GM13977 (cell line): ENCODE data around the gene DNMT3B.

Experiments used
- DNase-seq: peaks from one replicate; pipeline ENCODE4 v3.0.0; 2012; ENCODE audit warnings: low spot score
- CTCF ChIP-seq: IDR thresholded peaks from 2 replicates; pipeline ENCODE4 v1.5.1; 2012; ENCODE audit warnings: mild to moderate bottlenecking, control low read depth; ENCODE audit not compliant: insufficient read depth; ENCODE audit errors: extremely low read depth, missing control alignments
- in situ Hi-C: fragments of 300-500 bp; cut with MboI; formaldehyde crosslinking; loops from one replicate; pipeline ENCODE4 v1.12.0; 2022; ENCODE audit warnings: low sequenced_read_pairs, low pct_unique_long_range_greater_than_20kb, mixed read lengths, inconsistent platforms; ENCODE audit not compliant: unreplicated experiment

The DNMT3B gene

GRCh38 chr20:32773855-32774254 lies 11.7 kb downstream of the DNMT3B start:
- TF ChIP-seq CTCF, result no peak
- in situ Hi-C loops, result no loop called here
- DNase-seq, result no peak

GRCh38 chr20:32775336-32775991 lies 13.3 kb downstream of the DNMT3B start:
- in situ Hi-C loops, result loop anchor here (25.0 kb wide), 1 partner anchor 238 kb away; no protein-coding TSS in a partner anchor
- no peak for DNase-seq

GRCh38 chr20:32777177-32777956 lies 15.2 kb downstream of the DNMT3B start:
- no peak for TF ChIP-seq CTCF
- in situ Hi-C loops, result loop anchor here (25.0 kb wide), 1 partner anchor 240 kb away; no protein-coding TSS in a partner anchor
- DNase-seq, result no peak

More at GRCh38 chr20:32775336-32775991, 13.3 kb downstream of the DNMT3B start:
- no peak for TF ChIP-seq CTCF

GRCh38 chr20:32779500-32780211 lies 17.5 kb downstream of the DNMT3B start:
- DNase-seq, result no peak
- no peak for TF ChIP-seq CTCF
- in situ Hi-C loops, result loop anchor here (10.0 to 25.0 kb wide), 2 partner anchors 105 to 242 kb away; partner anchors contain the start of gene C20orf203

- no peak for DNase-seq
- in situ Hi-C loops, result loop anchor here (10.0 to 25.0 kb wide), 2 partner anchors 105 to 243 kb away; partner anchors contain the start of gene C20orf203
- TF ChIP-seq CTCF, result no peak
Observed at GRCh38 chr20:32780278-32780677, 18.1 kb downstream of the DNMT3B start.
